Common myeloid progenitor, CD34-positive (primary cell): ENCODE results near the gene GRM1.

Source experiments
- CTCF ChIA-PET: fragments of 350-600 bp; sonication (Branson Sonifier 250); formaldehyde crosslinking; loops from one replicate; lab custom pipeline; 2021; ENCODE audit warnings: antibody characterized with exemption; lab: Charles Lee
- POLR2A ChIA-PET: fragments of 350-600 bp; sonication (Branson Sonifier 250); formaldehyde crosslinking; loops from one replicate; lab custom pipeline; 2021; ENCODE audit warnings: antibody characterized with exemption; lab: Charles Lee
- DNase-seq, 3 donors: peaks; one replicate each; pipeline versions ENCODE4 v3.0.0 to v3.0.0-alpha.2; 2013
- H3K27ac ChIP-seq, 2 experiments: 1 replicate in 1 of 2; 2 replicates in 1 of 2; pipeline ENCODE4 v1.7.0; 2013; ENCODE audit warnings: inconsistent platforms in 2 of 2, low read length in 2 of 2, mild to moderate bottlenecking in 2 of 2, low read depth in 1 of 2, moderate library complexity in 1 of 2; ENCODE audit not compliant: severe bottlenecking in 2 of 2, insufficient read depth in 1 of 2, poor library complexity in 1 of 2
- H3K27me3 ChIP-seq, 5 experiments: replicated peaks in 2 of 5; 1 replicate in 3 of 5; 2 replicates in 2 of 5; pipeline versions ENCODE4 v1.6.1 to v1.7.0; 2013; ENCODE audit warnings: low read length in 4 of 5, mild to moderate bottlenecking in 2 of 5, moderate library complexity in 2 of 5, inconsistent platforms in 1 of 5; ENCODE audit not compliant: insufficient read depth in 5 of 5, control insufficient read depth in 4 of 5
- H3K36me3 ChIP-seq, 4 experiments: 1 replicate in 2 of 4; 2 replicates in 2 of 4; pipeline versions ENCODE4 v1.6.1 to v1.7.0; 2013; ENCODE audit warnings: low read length in 3 of 4, control low read depth in 1 of 4, mild to moderate bottlenecking in 1 of 4; ENCODE audit not compliant: control insufficient read depth in 4 of 4, insufficient read depth in 4 of 4
- H3K4me1 ChIP-seq, 4 experiments: 1 replicate in 3 of 4; 2 replicates in 1 of 4; pipeline versions ENCODE4 v1.6.1 to v1.7.1; 2013; ENCODE audit warnings: low read length in 3 of 4, mild to moderate bottlenecking in 3 of 4, control low read depth in 1 of 4, inconsistent platforms in 1 of 4, moderate library complexity in 1 of 4; ENCODE audit not compliant: control insufficient read depth in 4 of 4, insufficient read depth in 4 of 4; ENCODE audit errors: control extremely low read depth in 1 of 4
- H3K4me3 ChIP-seq, 7 experiments: 1 replicate in 4 of 7; 2 replicates in 3 of 7; pipeline versions ENCODE4 v1.5.1 to v1.7.0; 2013; ENCODE audit warnings: mild to moderate bottlenecking in 7 of 7, low read length in 6 of 7, moderate library complexity in 6 of 7, inconsistent platforms in 2 of 7, low read depth in 2 of 7, control low read depth in 1 of 7; ENCODE audit not compliant: insufficient read depth in 4 of 7, control insufficient read depth in 1 of 7; ENCODE audit errors: extremely low read depth in 1 of 7
- H3K9me3 ChIP-seq, 5 experiments: 1 replicate in 4 of 5; 2 replicates in 1 of 5; pipeline versions ENCODE4 v1.6.1 to v1.7.1; 2013; ENCODE audit warnings: low read length in 4 of 5, mild to moderate bottlenecking in 2 of 5, inconsistent platforms in 1 of 5, low read depth in 1 of 5, moderate library complexity in 1 of 5; ENCODE audit not compliant: control insufficient read depth in 4 of 5, insufficient read depth in 2 of 5; ENCODE audit errors: control extremely low read depth in 1 of 5
- WGBS: methylation state at CpG from one replicate; pipeline ENCODE4 v1.1.5; 2013; ENCODE audit not compliant: insufficient coverage; 5-methylcytosine and 5-hydroxymethylcytosine counted together

GRM1 gene

DNA sequence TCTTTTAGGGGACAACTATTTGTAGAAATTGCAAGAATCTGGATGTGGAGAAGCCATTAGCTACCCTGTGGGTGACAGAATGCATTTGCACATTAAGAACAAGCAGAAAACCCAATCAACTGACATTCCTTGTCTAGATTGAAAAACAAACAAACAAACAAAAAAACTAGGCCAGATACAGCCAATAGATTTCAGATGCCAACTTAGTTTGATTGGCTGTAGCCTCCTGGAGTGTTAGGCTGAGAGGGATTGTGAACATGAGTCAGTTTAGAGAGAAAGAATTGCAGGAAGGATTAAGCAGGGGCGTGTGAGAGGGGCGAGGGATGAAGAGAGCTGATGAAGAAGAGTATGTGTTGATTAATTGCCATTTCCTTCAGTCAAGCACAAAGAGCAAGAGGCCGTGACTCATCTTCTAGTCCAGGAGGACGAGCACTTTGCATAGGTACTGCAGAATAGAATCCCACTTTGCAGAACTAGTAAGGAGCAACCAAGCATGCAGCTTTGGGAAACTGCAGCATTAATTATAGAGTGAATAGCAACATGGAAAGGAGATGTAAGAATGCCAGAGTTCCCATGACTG lies 326.7 kb downstream of the GRM1 start:
- ChIA-PET POLR2A (no interaction called here), CTCF (interaction anchor here (0.7 kb wide), 1 partner anchor 142 kb away, joined by 3 read pairs; no protein-coding TSS in a partner anchor)
- H3K27me3 ChIP-seq: peaks cover 0 to 4% (median 0%) of the 10 kb centered on the region in 5 experiments
- 95% methylated on average over 4 of the region's 4 CpGs for WGBS
- H3K4me1 ChIP-seq: peaks cover 0 to 13% (median 11%) of the 10 kb centered on the region in 4 experiments
- no peak overlapping the region for H3K27ac ChIP-seq
- no peak overlapping the region for H3K4me3 ChIP-seq
- H3K36me3 ChIP-seq: no peaks in the 10 kb centered on the region
- no peak for DNase-seq
- no peaks in the 10 kb centered on the region for H3K9me3 ChIP-seq

GRCh38 chr6:146357578-146358430 lies 328.9 kb downstream of the GRM1 start:
- 94% methylated on average over 2 of the region's 8 CpGs for WGBS
- ChIA-PET CTCF (no interaction called here), POLR2A (no interaction called here)
- no peaks in the 10 kb centered on the region for H3K9me3 ChIP-seq
- no peaks in the 10 kb centered on the region for H3K36me3 ChIP-seq
- DNase-seq: peak; percentile 70 to 94 (median 91)
- peaks cover 0 to 4% (median 0%) of the 10 kb centered on the region in 5 experiments for H3K27me3 ChIP-seq
- H3K4me1 ChIP-seq: peaks cover 0 to 13% (median 11%) of the 10 kb centered on the region in 4 experiments
- H3K4me3 ChIP-seq: peak overlapping the region in 5 of 7 experiments; percentile 4 to 51 (median 8)
- no peak overlapping the region for H3K27ac ChIP-seq

- CTCF ChIA-PET: no interaction called here
- H3K36me3 ChIP-seq: no peaks in the 10 kb centered on the region
- peak overlapping the region in 3 of 7 experiments; percentile 6 to 18 (median 8) for H3K4me3 ChIP-seq
- peaks cover 0 to 13% (median 11%) of the 10 kb centered on the region in 4 experiments for H3K4me1 ChIP-seq
- peak; percentile 14 to 67 (median 53) for DNase-seq
- H3K27ac ChIP-seq: no peak overlapping the region
- H3K9me3 ChIP-seq: no peaks in the 10 kb centered on the region
- POLR2A ChIA-PET: no interaction called here
- H3K27me3 ChIP-seq: peaks cover 0 to 4% (median 0%) of the 10 kb centered on the region in 5 experiments
- WGBS: 92% methylated on average over 3 of the region's 3 CpGs
These were observed 329.7 kb downstream of the GRM1 start for GRCh38 chr6:146358431-146359046.

DNA sequence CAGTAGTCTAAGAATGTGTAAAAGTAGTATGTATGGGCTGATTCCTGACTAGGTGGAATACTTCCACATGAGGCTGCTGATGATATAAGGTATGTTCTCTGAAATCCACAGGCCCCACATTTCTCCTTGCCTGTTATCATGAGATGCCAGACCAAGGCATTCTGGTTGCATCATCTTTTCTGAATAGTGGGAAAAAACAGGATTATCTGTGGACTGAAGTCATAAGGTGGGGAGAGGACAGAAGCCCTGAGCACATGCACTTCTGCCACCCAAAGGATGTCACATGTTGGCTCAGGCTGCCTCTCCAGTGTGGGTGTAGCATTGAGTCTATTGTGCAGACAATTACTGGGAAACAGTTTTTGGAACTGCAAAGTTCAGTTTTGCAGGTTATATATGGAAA lies 330.3 kb downstream of the GRM1 start:
- CTCF ChIA-PET: no interaction called here
- no peak overlapping the region for H3K4me3 ChIP-seq
- peaks cover 0 to 4% (median 0%) of the 10 kb centered on the region in 5 experiments for H3K27me3 ChIP-seq
- no peak overlapping the region for H3K27ac ChIP-seq
- no peaks in the 10 kb centered on the region for H3K36me3 ChIP-seq
- POLR2A ChIA-PET: no interaction called here
- DNase-seq: no peak
- H3K9me3 ChIP-seq: no peaks in the 10 kb centered on the region
- H3K4me1 ChIP-seq: peaks cover 0 to 13% (median 11%) of the 10 kb centered on the region in 4 experiments

- no peaks in the 10 kb centered on the region for H3K36me3 ChIP-seq
- CTCF ChIA-PET: no interaction called here
These were observed 332.5 kb downstream of the GRM1 start for GRCh38 chr6:146361128-146361924.

DNA sequence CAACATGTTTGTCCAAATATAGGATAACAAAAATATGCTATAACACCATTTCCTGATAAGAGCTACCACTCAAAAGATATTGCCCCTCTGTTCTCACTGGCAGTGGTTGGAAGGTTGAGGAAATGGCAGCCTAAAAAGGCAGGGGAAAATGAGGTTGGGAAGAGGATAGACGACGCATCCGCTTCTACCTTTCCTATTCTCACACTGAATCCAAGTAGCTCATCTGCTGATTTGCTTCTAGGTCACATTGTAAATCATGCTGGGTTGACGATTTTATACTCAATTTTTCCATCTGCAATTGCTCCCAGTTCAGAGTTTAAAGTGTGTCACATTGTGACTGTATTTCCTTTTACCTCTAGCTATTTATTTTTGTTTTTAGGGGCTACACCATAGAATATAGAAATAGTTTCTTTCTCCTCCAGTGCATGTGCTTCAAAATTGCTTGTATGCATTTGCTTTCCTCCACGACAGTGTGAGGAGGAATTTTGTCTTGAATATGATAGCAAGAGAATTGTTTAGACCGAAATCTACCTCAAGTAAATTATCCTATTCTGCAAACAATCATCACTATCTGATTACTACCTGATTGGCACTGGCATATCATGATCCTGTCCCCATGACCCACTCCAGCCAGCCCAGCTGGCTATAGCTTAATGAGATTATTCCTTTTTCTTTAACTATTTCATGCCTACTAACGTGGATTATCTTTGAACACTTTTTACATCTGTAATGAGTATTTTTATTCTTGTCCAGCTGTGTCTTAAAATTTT lies 335.2 kb downstream of the GRM1 start:
- Histone ChIP-seq H3K36me3 (no peaks in the 10 kb centered on the region), H3K4me3 (no peak overlapping the region), H3K4me1 (no peaks in the 10 kb centered on the region), H3K27me3 (peaks cover 0 to 1% (median 0%) of the 10 kb centered on the region in 5 experiments), H3K27ac (no peak overlapping the region), H3K9me3 (no peaks in the 10 kb centered on the region)
- ChIA-PET CTCF (no interaction called here), POLR2A (no interaction called here)
- 100% methylated on average over 4 of the region's 7 CpGs for WGBS
- DNase-seq: no peak

More at GRCh38 chr6:146361128-146361924, 332.5 kb downstream of the GRM1 start:
- Histone ChIP-seq H3K4me3 (no peak overlapping the region), H3K27me3 (peaks cover 0 to 1% (median 0%) of the 10 kb centered on the region in 5 experiments), H3K9me3 (no peaks in the 10 kb centered on the region), H3K27ac (no peak overlapping the region), H3K4me1 (peaks cover 0 to 13% (median 11%) of the 10 kb centered on the region in 4 experiments)
- 85% methylated on average over 4 of the region's 4 CpGs for WGBS
- POLR2A ChIA-PET: no interaction called here
- DNase-seq: peak; percentile 33 to 75 (median 70)
